GM13976 (cell line): ENCODE data around the gene BTNL9.

Source experiments
- DNase-seq: peaks from one replicate; pipeline ENCODE4 v3.0.0; 2012; ENCODE audit warnings: low spot score
- in situ Hi-C: fragments of 300-500 bp; cut with MboI; formaldehyde crosslinking; loops from one replicate; pipeline ENCODE4 v1.12.0; 2022; ENCODE audit warnings: low sequenced_read_pairs, mixed read lengths, inconsistent platforms; ENCODE audit not compliant: unreplicated experiment
- TF ChIP-seq, protein P1 (sequence below): IDR thresholded peaks from 2 replicates; pipeline ENCODE4 v1.5.1; 2012; ENCODE audit warnings: borderline replicate concordance, mild to moderate bottlenecking; ENCODE audit not compliant: insufficient read depth; ENCODE audit errors: extremely low read depth, missing control alignments, control extremely low read depth

BTNL9 gene

DNA sequence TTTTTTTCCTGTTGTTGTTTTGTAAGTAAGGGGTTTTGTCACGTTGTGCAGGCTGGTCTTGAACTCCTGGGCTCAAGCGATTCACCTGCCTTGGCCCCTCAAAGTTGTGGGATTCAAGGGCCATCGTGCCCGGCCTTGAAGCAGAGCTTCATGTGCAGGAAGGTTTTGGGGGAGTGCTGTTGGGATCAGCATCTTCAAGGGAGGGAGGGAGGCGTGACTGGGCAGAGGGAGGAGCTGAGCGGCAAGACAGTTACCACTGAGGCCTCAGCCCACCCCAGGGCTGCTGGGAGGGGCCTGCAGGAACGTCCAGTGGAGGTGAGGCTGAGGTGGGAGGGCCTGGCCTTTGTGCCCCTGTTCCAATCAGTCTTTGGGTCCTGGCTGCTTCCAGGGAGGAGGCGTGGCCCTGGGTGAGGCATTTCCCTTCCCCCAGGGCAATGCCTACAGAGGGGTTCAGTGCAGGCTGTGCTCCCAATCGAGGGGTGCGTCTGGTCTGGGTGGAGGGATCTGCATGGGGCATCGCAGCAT is 69.5 kb downstream of the BTNL9 start:
- in situ Hi-C loops = no loop called here
- no peak for DNase-seq
- TF ChIP-seq, protein P1, sequence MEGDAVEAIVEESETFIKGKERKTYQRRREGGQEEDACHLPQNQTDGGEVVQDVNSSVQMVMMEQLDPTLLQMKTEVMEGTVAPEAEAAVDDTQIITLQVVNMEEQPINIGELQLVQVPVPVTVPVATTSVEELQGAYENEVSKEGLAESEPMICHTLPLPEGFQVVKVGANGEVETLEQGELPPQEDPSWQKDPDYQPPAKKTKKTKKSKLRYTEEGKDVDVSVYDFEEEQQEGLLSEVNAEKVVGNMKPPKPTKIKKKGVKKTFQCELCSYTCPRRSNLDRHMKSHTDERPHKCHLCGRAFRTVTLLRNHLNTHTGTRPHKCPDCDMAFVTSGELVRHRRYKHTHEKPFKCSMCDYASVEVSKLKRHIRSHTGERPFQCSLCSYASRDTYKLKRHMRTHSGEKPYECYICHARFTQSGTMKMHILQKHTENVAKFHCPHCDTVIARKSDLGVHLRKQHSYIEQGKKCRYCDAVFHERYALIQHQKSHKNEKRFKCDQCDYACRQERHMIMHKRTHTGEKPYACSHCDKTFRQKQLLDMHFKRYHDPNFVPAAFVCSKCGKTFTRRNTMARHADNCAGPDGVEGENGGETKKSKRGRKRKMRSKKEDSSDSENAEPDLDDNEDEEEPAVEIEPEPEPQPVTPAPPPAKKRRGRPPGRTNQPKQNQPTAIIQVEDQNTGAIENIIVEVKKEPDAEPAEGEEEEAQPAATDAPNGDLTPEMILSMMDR = no peak

DNA sequence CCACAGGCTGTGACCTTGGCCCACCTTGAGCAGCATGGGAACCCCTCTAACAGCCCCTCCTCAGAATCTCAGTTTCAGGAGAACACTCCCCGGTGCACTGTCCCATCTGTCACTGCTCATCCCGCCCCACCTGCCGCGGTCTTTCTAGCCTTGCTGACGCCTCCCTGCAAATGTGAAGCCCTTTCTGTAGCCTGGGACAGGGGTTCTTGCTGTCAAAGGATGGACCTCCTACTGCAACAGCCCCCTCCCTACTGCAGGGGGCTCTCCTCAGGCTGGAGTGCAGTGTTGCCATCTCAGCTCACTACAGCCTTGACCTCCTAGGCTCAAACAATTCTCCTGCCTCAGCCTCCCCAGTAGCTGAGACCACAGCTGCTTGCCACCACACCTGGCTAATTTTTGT is 70.9 kb downstream of the BTNL9 start:
- no peak for DNase-seq
- TF ChIP-seq, protein P1 = no peak
- in situ Hi-C loops = no loop called here
